ENCODE measurements around the gene DUSP6. TPM values are rescaled to one million over a fixed set of nuclear protein-coding genes. Genes with fewer than 3 reads are reported as not detected.
"Not testable (repeated sequence)": the region's sequence is repeated elsewhere in the genome, so short reads cannot be mapped to it uniquely, and the experiment has no call there.

Gene DUSP6
- total RNA-seq, 4 donors from 2014 or later: 22.9 to 83.4 (median 53.2) TPM

DNA sequence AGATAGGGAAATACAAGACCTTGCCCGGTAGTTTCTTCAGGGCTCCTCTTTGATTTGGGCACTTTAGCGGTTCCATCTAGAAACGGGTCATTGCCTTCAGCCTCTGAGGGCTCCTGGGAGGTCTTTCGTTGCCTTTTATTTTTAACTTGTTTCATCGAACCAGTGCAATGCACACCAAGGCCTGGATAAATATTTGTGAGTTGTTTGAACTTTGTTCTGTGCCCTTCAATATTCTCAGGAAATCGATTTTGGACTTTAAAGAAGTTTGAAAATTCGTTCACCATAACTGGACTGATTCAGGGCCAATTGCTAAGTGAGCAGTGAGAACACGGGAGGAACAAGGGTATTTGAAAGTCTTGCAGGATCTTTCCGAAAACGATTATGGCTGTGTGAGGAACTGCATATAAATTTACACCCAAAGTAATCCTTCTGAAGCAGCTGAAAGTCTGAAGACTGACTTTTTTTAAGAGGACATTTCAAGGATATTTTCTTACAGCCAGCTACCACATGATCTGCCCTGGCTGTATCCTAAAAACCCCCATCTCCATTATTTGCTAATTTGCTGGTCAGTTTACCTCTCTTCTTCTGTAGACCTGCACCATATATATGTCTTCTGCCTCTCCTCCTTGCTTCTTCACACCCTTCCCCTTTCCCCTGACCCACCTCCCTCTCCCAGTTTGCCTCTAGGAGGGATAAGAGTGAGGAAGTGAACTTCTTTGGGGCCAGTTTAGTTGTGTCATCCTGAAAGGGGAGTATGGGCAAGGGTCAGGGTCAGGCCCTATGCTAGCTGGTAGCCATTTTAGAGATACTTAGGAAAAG is 8.0 kb downstream of the DUSP6 start:
- Histone ChIP-seq H3K4me1 (peaks cover 0 to 43% (median 14%) of the 10 kb centered on the region in 4 donors), H3K27ac (no peak overlapping the region)
- in situ Hi-C loops (cut with MboI; ENCODE audit: low pct_ligation_motif_present in 1 of 4, low pct_unique_long_range_greater_than_20kb in 1 of 4, low sequenced_read_pairs in 3 of 4): no loop called here

DNA sequence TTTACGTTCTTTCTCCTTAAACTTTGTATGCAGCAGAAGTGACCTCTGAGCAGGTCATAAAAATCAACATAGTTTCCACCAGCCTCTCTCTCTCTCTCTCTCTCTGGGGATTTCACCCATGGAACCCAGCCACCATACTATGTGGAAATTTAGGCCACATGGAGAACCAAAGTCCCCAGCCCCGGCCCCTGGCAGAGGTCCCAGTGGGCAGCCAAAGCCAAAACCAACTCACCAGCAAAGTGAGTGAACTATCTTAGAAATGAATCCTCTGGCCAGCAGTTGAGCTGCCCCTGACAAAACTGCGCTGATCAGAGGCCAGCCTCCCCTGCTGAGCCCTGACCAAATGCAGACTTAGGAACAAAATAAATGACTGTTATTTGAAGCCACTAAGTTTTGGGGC is 9.2 kb downstream of the DUSP6 start:
- H3K27me3 ChIP-seq: no peaks in the 10 kb centered on the region
- no peak for DNase-seq

More for the DNA sequence above, 8.0 kb downstream of the DUSP6 start:
- intact Hi-C loops (cut with DNase I; ENCODE audit: low total_unique reads): no loop called here
- Histone ChIP-seq H3K36me3 (no peaks in the 10 kb centered on the region), H3K9me3 (no peaks in the 10 kb centered on the region), H3K4me3 (no peak overlapping the region), H3K27me3 (no peaks in the 10 kb centered on the region)
- 85% methylated on average over 10 of the region's 10 CpGs for WGBS, 2 donors (ENCODE audit: low coverage in 1 of 2)
- TF ChIP-seq POLR2A (IDR thresholded peaks at IDR 0.05): no peak
- TF ChIP-seq POLR2AphosphoS5 (IDR thresholded peaks at IDR 0.05): no peak
- DNase-seq: no peak

DNA sequence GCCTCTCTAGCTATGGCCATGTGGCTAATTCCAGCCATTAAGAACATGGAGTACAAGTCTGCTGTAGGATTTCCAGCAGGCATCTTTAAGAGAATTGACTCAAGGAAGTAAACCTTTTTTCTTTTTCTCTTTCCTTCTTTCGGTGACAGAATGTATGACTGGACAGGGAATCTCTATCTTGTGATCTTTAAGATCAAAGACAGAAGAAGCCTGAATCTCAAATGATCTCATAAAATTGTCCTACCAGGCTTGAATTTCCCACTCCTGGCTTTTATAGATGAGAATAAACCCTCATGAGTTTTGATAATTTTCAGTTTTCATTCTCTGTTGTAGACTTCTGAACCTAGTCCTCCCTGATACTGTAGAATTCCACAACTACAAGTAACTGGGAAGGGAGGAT is 11.4 kb downstream of the DUSP6 start:
- in situ Hi-C loops (cut with MboI; ENCODE audit: low pct_ligation_motif_present in 1 of 4, low pct_unique_long_range_greater_than_20kb in 1 of 4, low sequenced_read_pairs in 3 of 4): no loop called here
- Histone ChIP-seq H3K36me3 (no peaks in the 10 kb centered on the region), H3K27me3 (no peaks in the 10 kb centered on the region), H3K4me3 (no peak overlapping the region), H3K4me1 (peaks cover 0 to 11% (median 3%) of the 10 kb centered on the region in 4 donors), H3K9me3 (no peaks in the 10 kb centered on the region), H3K27ac (no peak overlapping the region)
- TF ChIP-seq EP300 (IDR thresholded peaks at IDR 0.05; ENCODE audit: low read depth): no peak
- no peak for TF ChIP-seq POLR2AphosphoS5 (IDR thresholded peaks at IDR 0.05)
- TF ChIP-seq, protein P1, sequence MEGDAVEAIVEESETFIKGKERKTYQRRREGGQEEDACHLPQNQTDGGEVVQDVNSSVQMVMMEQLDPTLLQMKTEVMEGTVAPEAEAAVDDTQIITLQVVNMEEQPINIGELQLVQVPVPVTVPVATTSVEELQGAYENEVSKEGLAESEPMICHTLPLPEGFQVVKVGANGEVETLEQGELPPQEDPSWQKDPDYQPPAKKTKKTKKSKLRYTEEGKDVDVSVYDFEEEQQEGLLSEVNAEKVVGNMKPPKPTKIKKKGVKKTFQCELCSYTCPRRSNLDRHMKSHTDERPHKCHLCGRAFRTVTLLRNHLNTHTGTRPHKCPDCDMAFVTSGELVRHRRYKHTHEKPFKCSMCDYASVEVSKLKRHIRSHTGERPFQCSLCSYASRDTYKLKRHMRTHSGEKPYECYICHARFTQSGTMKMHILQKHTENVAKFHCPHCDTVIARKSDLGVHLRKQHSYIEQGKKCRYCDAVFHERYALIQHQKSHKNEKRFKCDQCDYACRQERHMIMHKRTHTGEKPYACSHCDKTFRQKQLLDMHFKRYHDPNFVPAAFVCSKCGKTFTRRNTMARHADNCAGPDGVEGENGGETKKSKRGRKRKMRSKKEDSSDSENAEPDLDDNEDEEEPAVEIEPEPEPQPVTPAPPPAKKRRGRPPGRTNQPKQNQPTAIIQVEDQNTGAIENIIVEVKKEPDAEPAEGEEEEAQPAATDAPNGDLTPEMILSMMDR (IDR thresholded peaks at IDR 0.05): no peak
- TF ChIP-seq POLR2A (IDR thresholded peaks at IDR 0.05): no peak
- 90% methylated on average over 1 of the region's 1 CpG; no CpG with 5 or more reads in 1 of the 2 donors for WGBS, 2 donors (ENCODE audit: low coverage in 1 of 2)
- no peak for DNase-seq
- intact Hi-C loops (cut with DNase I; ENCODE audit: low total_unique reads): no loop called here

More for the DNA sequence above, 9.2 kb downstream of the DUSP6 start:
- Histone ChIP-seq H3K4me1 (peaks cover 0 to 33% (median 14%) of the 10 kb centered on the region in 4 donors), H3K4me3 (no peak overlapping the region), H3K36me3 (no peaks in the 10 kb centered on the region), H3K9me3 (no peaks in the 10 kb centered on the region), H3K27ac (no peak overlapping the region)
- in situ Hi-C loops (cut with MboI; ENCODE audit: low pct_ligation_motif_present in 1 of 4, low pct_unique_long_range_greater_than_20kb in 1 of 4, low sequenced_read_pairs in 3 of 4) (no loop called here), intact Hi-C loops (cut with DNase I; ENCODE audit: low total_unique reads) (no loop called here)
- WGBS, 2 donors (ENCODE audit: low coverage in 1 of 2): 69 to 88% methylated on average over 1 to 3 of the region's 3 CpGs
- TF ChIP-seq POLR2AphosphoS5 (IDR thresholded peaks at IDR 0.05): no peak
- TF ChIP-seq, protein P1 (IDR thresholded peaks at IDR 0.05): no peak
- TF ChIP-seq POLR2A (IDR thresholded peaks at IDR 0.05): no peak
- TF ChIP-seq EP300 (IDR thresholded peaks at IDR 0.05; ENCODE audit: low read depth): no peak

GRCh38 chr12:89339526-89339925 is 12.8 kb downstream of the DUSP6 start:
- TF ChIP-seq, protein P1 (IDR thresholded peaks at IDR 0.05): no peak
- TF ChIP-seq EP300 (IDR thresholded peaks at IDR 0.05; ENCODE audit: low read depth): no peak
- TF ChIP-seq POLR2AphosphoS5 (IDR thresholded peaks at IDR 0.05): no peak
- no peak for TF ChIP-seq POLR2A (IDR thresholded peaks at IDR 0.05)
- no peaks in the 10 kb centered on the region for H3K27me3 ChIP-seq
- no peak overlapping the region for H3K4me3 ChIP-seq
- 92 to 93% methylated on average over 9 to 10 of the region's 10 CpGs for WGBS, 2 donors (ENCODE audit: low coverage in 1 of 2)
- in situ Hi-C loops (cut with MboI; ENCODE audit: low pct_ligation_motif_present in 1 of 4, low pct_unique_long_range_greater_than_20kb in 1 of 4, low sequenced_read_pairs in 3 of 4) (no loop called here), intact Hi-C loops (cut with DNase I; ENCODE audit: low total_unique reads) (no loop called here)
- no peak overlapping the region for H3K27ac ChIP-seq
- no peaks in the 10 kb centered on the region for H3K4me1 ChIP-seq
- DNase-seq: no peak
- H3K9me3 ChIP-seq: no peaks in the 10 kb centered on the region
- H3K36me3 ChIP-seq: no peaks in the 10 kb centered on the region

DNA sequence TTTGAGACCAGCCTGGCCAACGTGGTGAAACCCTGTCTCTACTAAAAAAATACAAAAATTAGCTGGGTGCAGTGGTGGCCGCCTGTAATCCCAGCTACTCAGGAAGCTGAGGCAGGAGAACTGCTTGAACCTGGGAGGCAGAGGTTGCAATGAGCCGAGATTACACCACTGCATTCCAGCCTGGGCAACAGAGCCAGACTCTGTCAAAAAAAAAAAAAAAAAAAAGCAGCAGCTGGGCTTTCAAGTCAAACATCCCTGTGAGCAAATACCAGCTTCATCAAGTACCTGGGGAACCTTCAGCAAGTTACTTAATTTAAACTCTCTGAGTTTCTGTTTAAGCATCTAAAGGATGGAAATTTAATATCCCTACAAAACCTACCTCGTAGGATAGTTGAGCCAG is 15.2 kb downstream of the DUSP6 start:
- H3K36me3 ChIP-seq; DNase-seq; H3K4me3 ChIP-seq; intact Hi-C loops (cut with DNase I; ENCODE audit: low total_unique reads); H3K27me3 ChIP-seq; H3K9me3 ChIP-seq; H3K27ac ChIP-seq; in situ Hi-C loops (cut with MboI; ENCODE audit: low pct_ligation_motif_present in 1 of 4, low pct_unique_long_range_greater_than_20kb in 1 of 4, low sequenced_read_pairs in 3 of 4): not testable (repeated sequence)
- WGBS, 2 donors (ENCODE audit: low coverage in 1 of 2): 67 to 79% methylated on average over 1 to 4 of the region's 4 CpGs
- H3K4me1 ChIP-seq: peaks cover 0 to 11% (median 0%) of the 10 kb centered on the region in 4 donors

All from transverse colon (tissue), 4 donors.